Stimulated activated naive CD8-positive, alpha-beta T cell treated with anti-CD3 and anti-CD28 coated beads, Interleukin-15, Interleukin-2, amounts not matched to agents 100 ng/mL and 50 ng/mL, for 24 hours (primary cell): ENCODE data around the gene ARL14EPL.

ENCODE experiments used
- H3K27ac Mint-ChIP-seq: one replicate; pipeline ENCODE4 v1.8.0; 2021; ENCODE audit warnings: mild to moderate bottlenecking, mixed read lengths
- H3K27me3 Mint-ChIP-seq: one replicate; pipeline ENCODE4 v1.8.0; 2021; ENCODE audit warnings: mixed read lengths
- H3K36me3 Mint-ChIP-seq: one replicate; pipeline ENCODE4 v1.8.0; 2021; ENCODE audit warnings: low read depth, mixed read lengths
- H3K4me1 Mint-ChIP-seq: one replicate; pipeline ENCODE4 v1.8.0; 2021; ENCODE audit warnings: low read depth, mixed read lengths
- H3K4me3 Mint-ChIP-seq: one replicate; pipeline ENCODE4 v1.8.0; 2021; ENCODE audit warnings: mild to moderate bottlenecking, mixed read lengths
- H3K9me3 Mint-ChIP-seq: one replicate; pipeline ENCODE4 v1.8.0; 2021; ENCODE audit warnings: mixed read lengths

Gene ARL14EPL

GRCh38 chr5:116032094-116032517 lies at the start of gene ARL14EPL:
Gene ARL14EPL, plus strand, starts transcription at chr5:116032472. Its CDS starts 18,994 bp downstream, at chr5:116051466.
- Mint-ChIP-seq H3K27me3 (peaks cover 17% of the 10 kb centered on the region), H3K27ac (no peak within 1 kb of the TSS), H3K9me3 (no peaks in the 10 kb centered on the region), H3K36me3 (no peaks in the 10 kb centered on the region), H3K4me3 (no peak within 1 kb of the TSS), H3K4me1 (no peaks in the 10 kb centered on the region)

GRCh38 chr5:115983519-115983918 lies 48.8 kb upstream of the ARL14EPL start:
- Mint-ChIP-seq H3K4me1 (no peaks in the 10 kb centered on the region), H3K9me3 (no peaks in the 10 kb centered on the region), H3K27ac (no peak overlapping the region), H3K36me3 (no peaks in the 10 kb centered on the region), H3K4me3 (no peak overlapping the region), H3K27me3 (peaks cover 13% of the 10 kb centered on the region)

- Mint-ChIP-seq H3K36me3 (no peaks in the 10 kb centered on the region), H3K27ac (no peak overlapping the region), H3K4me1 (no peaks in the 10 kb centered on the region), H3K9me3 (no peaks in the 10 kb centered on the region), H3K4me3 (no peak overlapping the region), H3K27me3 (peaks cover 3% of the 10 kb centered on the region)
Observed at GRCh38 chr5:115985802-115986757, 46.2 kb upstream of the ARL14EPL start.

GRCh38 chr5:115988002-115988401 lies 44.3 kb upstream of the ARL14EPL start:
- Mint-ChIP-seq H3K27ac (no peak overlapping the region), H3K4me1 (no peaks in the 10 kb centered on the region), H3K27me3 (peaks cover 10% of the 10 kb centered on the region), H3K9me3 (no peaks in the 10 kb centered on the region), H3K36me3 (no peaks in the 10 kb centered on the region), H3K4me3 (no peak overlapping the region)

DNA sequence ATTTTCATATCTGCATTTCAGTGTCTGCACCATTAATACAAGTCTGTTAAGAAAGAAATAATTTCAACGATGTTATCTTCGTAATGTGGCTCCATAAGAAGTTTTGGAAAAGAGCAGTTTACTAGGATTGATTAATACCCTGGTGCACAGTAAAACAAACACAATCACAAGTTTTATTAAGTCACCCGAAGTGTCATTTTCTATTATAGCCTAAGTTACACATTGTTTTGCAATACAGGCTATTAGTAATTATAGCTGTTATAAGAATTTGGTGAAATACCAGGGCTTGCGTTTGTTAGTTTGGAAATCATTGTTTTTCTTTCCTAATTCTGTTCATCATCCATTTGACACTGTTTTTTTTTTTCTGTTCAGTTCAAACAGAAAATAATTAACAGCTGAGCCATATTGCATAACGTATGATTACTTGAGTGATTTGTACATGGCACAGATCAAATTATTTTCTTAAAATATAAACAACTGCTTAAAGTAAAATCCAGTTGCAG lies 39.4 kb upstream of the ARL14EPL start:
- H3K4me3 Mint-ChIP-seq: no peak overlapping the region
- peaks cover 14% of the 10 kb centered on the region for H3K27me3 Mint-ChIP-seq
- H3K4me1 Mint-ChIP-seq: no peaks in the 10 kb centered on the region
- no peak overlapping the region for H3K27ac Mint-ChIP-seq
- H3K9me3 Mint-ChIP-seq: no peaks in the 10 kb centered on the region
- H3K36me3 Mint-ChIP-seq: no peaks in the 10 kb centered on the region

GRCh38 chr5:115995351-115995750 lies 36.9 kb upstream of the ARL14EPL start:
- Mint-ChIP-seq H3K27ac (no peak overlapping the region), H3K27me3 (peaks cover 19% of the 10 kb centered on the region), H3K4me1 (no peaks in the 10 kb centered on the region), H3K9me3 (no peaks in the 10 kb centered on the region), H3K4me3 (no peak overlapping the region), H3K36me3 (no peaks in the 10 kb centered on the region)

- Mint-ChIP-seq H3K36me3 (no peaks in the 10 kb centered on the region), H3K9me3 (no peaks in the 10 kb centered on the region), H3K4me3 (no peak overlapping the region), H3K4me1 (no peaks in the 10 kb centered on the region), H3K27me3 (peaks cover 11% of the 10 kb centered on the region), H3K27ac (no peak overlapping the region)
Observed at GRCh38 chr5:116002116-116002906, 30.0 kb upstream of the ARL14EPL start.

GRCh38 chr5:116004248-116004647 lies 28.0 kb upstream of the ARL14EPL start:
- Mint-ChIP-seq H3K27me3 (peaks cover 7% of the 10 kb centered on the region), H3K36me3 (no peaks in the 10 kb centered on the region), H3K4me3 (no peak overlapping the region), H3K27ac (no peak overlapping the region), H3K9me3 (no peaks in the 10 kb centered on the region), H3K4me1 (no peaks in the 10 kb centered on the region)

DNA sequence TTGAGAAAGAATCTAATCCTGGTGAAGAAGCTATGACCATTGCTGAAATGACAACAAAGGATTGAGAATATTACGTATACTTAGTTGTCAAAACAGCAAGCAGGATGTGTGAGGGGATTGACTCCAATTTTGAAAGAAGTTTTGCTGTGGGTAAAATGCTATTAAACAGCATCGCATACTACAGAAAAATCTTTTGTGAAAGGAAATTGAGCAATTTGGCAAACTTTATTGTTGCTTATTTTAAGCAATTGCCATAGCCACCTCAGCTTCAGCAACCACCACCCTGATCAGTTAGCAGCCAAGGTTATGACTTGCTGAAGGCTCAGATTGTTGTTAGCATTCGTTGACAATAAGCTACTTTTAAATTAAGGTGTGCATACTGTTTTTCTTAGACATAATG lies 22.5 kb upstream of the ARL14EPL start:
- Mint-ChIP-seq H3K36me3 (no peaks in the 10 kb centered on the region), H3K4me3 (no peak overlapping the region), H3K4me1 (no peaks in the 10 kb centered on the region), H3K27ac (no peak overlapping the region), H3K27me3 (peaks cover 6% of the 10 kb centered on the region), H3K9me3 (no peaks in the 10 kb centered on the region)

DNA sequence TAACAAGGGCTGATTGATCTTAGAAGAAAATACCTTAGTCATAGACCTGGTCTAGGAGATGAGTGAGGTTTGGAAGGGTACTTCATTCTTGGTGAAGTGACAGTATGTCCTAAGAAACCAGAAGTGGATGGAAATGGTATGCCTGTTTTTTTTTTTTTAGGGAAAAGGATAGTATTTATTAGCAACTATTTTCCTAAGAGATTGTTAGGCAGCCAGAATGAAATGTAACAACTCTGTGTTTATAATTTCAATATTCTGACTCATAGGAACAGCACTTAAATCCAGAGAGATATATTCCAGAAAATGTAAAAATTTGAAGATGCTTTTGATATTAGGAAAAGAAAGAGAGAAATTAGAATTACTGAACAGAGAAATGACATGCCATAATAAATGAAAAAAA lies 21.2 kb upstream of the ARL14EPL start:
- H3K9me3 Mint-ChIP-seq: no peaks in the 10 kb centered on the region
- H3K4me1 Mint-ChIP-seq: no peaks in the 10 kb centered on the region
- H3K4me3 Mint-ChIP-seq: no peak overlapping the region
- no peak overlapping the region for H3K27ac Mint-ChIP-seq
- no peaks in the 10 kb centered on the region for H3K36me3 Mint-ChIP-seq
- peaks cover 6% of the 10 kb centered on the region for H3K27me3 Mint-ChIP-seq

DNA sequence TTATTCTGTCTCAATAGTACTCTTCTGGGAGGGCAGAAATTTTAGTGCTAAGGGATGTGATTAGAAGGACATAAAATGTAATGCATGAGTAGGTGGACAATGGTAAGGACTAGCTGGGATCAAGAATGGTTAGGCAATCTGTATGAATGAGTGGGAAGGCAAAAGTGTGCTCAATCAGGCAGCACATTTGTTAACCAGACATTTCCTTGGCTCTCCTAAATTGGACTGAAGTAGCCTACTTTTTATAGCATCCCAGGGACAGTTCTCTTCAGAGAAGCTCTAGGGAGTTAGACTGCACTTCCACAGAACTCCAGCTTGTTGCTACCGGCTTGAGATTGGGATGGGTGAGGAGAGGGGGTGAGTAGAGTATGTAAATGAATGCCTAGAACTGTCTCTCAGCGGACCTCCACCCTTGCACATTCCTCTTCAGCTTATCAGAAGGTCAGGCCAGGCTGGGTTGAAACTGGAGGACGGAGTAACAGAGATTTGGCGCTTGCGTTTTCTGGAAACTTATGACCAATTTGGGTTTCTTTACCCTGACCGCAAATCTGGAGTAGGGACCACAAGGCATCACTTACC lies 19.0 kb upstream of the ARL14EPL start:
- Mint-ChIP-seq H3K4me1 (no peaks in the 10 kb centered on the region), H3K27ac (no peak overlapping the region), H3K9me3 (no peaks in the 10 kb centered on the region), H3K4me3 (no peak overlapping the region), H3K27me3 (peaks cover 6% of the 10 kb centered on the region), H3K36me3 (no peaks in the 10 kb centered on the region)

- Mint-ChIP-seq H3K27me3 (peaks cover 6% of the 10 kb centered on the region), H3K4me3 (no peak overlapping the region), H3K27ac (no peak overlapping the region), H3K9me3 (no peaks in the 10 kb centered on the region), H3K36me3 (no peaks in the 10 kb centered on the region), H3K4me1 (no peaks in the 10 kb centered on the region)
Observed at GRCh38 chr5:116013936-116014335, 18.3 kb upstream of the ARL14EPL start.

GRCh38 chr5:116023619-116024018 lies 8.7 kb upstream of the ARL14EPL start:
- Mint-ChIP-seq H3K27ac (no peak overlapping the region), H3K4me3 (no peak overlapping the region), H3K4me1 (no peaks in the 10 kb centered on the region), H3K36me3 (no peaks in the 10 kb centered on the region), H3K27me3 (peaks cover 18% of the 10 kb centered on the region), H3K9me3 (no peaks in the 10 kb centered on the region)

DNA sequence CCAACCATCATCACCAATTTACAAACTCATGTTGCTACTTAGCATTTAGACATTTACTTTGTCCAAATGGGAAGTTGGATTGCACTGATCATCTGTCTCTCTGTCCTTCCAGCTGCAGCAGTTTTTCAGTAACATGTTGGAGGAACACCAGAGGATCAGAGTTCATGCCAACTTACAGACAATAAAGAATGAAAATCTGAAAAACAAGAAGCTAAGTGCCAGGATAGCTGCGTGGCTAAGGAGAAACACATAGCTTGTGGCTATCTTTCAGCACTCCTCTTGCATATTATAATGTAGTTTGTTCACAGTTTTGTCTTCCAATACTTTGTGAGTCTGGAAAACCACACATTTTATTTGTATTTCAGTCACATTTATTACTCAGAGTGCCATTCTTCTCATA lies 6.4 kb upstream of the ARL14EPL start:
- no peaks in the 10 kb centered on the region for H3K4me1 Mint-ChIP-seq
- peaks cover 8% of the 10 kb centered on the region for H3K27me3 Mint-ChIP-seq
- no peak overlapping the region for H3K27ac Mint-ChIP-seq
- H3K9me3 Mint-ChIP-seq: no peaks in the 10 kb centered on the region
- no peak overlapping the region for H3K4me3 Mint-ChIP-seq
- no peaks in the 10 kb centered on the region for H3K36me3 Mint-ChIP-seq

DNA sequence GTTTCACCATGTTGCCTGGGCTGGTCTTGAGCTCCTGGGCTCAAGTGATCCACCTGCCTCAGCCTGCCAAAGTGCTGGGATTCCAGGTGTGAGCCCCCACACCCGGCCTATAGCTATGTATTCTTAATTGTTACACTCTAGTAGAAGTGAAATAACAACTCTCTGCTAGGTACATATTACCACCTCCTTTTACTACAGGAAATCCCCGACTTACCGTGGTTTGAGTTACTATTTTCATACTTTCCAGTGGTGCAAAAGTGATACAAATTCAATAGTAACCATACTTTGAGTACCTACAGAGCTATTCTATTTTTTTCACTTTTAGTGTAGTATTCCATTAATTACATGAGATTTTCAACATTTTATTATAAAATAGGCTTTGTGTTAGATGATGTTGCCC lies 719 bp downstream of the ARL14EPL start:
- no peaks in the 10 kb centered on the region for H3K9me3 Mint-ChIP-seq
- peaks cover under 1% of the 10 kb centered on the region for H3K4me1 Mint-ChIP-seq
- H3K27me3 Mint-ChIP-seq: peaks cover 15% of the 10 kb centered on the region
- no peaks in the 10 kb centered on the region for H3K36me3 Mint-ChIP-seq
- no peak overlapping the region for H3K27ac Mint-ChIP-seq
- H3K4me3 Mint-ChIP-seq: no peak overlapping the region
